PC-3 (cell line): ENCODE data around the gene NAALADL1. TPM values are rescaled to one million over a fixed set of nuclear protein-coding genes. Genes with fewer than 3 reads are reported as not detected.

Experiments
- ATAC-seq: fragments of 200-7000 bp; cut with Tn5 transposase; 2 replicates; pipeline ENCODE4 v1.9.1; 2020; ENCODE audit warnings: mild to moderate bottlenecking, moderate library complexity
- BruUV-seq: library from RNA; stranded (reverse); fragments of 400-500 nt; replicated peaks from 2 replicates; lab custom pipeline; 2021; lab: Mats Ljungman, UMichigan
- CTCF ChIA-PET: fragments of 300-600 bp; sonication (Branson Sonifier 250); formaldehyde crosslinking; loops from one replicate; lab custom pipeline; 2022; ENCODE audit warnings: antibody characterized with exemption; lab: Charles Lee
- POLR2A ChIA-PET: fragments of 300-600 bp; sonication (Branson Sonifier 250); formaldehyde crosslinking; loops from one replicate; lab custom pipeline; 2022; ENCODE audit warnings: antibody characterized with exemption; ENCODE audit not compliant: unreplicated experiment; lab: Charles Lee
- DNase-seq: peaks from one replicate; pipeline ENCODE4 v3.0.0-alpha.2; 2015
- H2AFZ ChIP-seq: fragments of 300-600 bp; sonication (generic); 2 replicates; pipeline ENCODE4 v1.6.0; 2016; ENCODE audit warnings: antibody characterized with exemption, low read length
- H3F3A ChIP-seq: fragments of 300-600 bp; sonication (generic); one replicate; pipeline ENCODE4 v1.6.0; 2017; ENCODE audit warnings: antibody characterized with exemption, low read length, control low read depth, mild to moderate bottlenecking; ENCODE audit not compliant: unreplicated experiment
- H3K27ac ChIP-seq: fragments of 300-600 bp; sonication (generic); 2 replicates; pipeline ENCODE4 v1.5.1; 2016; ENCODE audit warnings: mild to moderate bottlenecking, low read length
- H3K27me3 ChIP-seq: fragments of 300-600 bp; sonication (generic); 2 replicates; pipeline ENCODE4 v1.6.1; 2016; ENCODE audit warnings: low read length, mixed read lengths
- H3K36me3 ChIP-seq: fragments of 300-600 bp; sonication (generic); 2 replicates; pipeline ENCODE4 v1.6.1; 2016; ENCODE audit warnings: low read depth, mixed run types, low read length, mixed read lengths
- H3K4me1 ChIP-seq: fragments of 300-600 bp; sonication (generic); 2 replicates; pipeline ENCODE4 v1.5.1; 2016; ENCODE audit warnings: low read length; ENCODE audit not compliant: insufficient read depth
- H3K4me2 ChIP-seq: fragments of 300-600 bp; sonication (generic); 2 replicates; pipeline ENCODE4 v1.6.0; 2016; ENCODE audit warnings: low read length
- H3K4me3 ChIP-seq: fragments of 300-600 bp; sonication (generic); 2 replicates; pipeline ENCODE4 v1.5.1; 2016; ENCODE audit warnings: mild to moderate bottlenecking, low read length, mixed read lengths
- H3K79me2 ChIP-seq: fragments of 300-600 bp; sonication (generic); 2 replicates; pipeline ENCODE4 v1.6.1; 2017; ENCODE audit warnings: low read length, mixed read lengths
- H3K9ac ChIP-seq: fragments of 300-600 bp; sonication (generic); 2 replicates; pipeline ENCODE4 v1.6.0; 2016; ENCODE audit warnings: mild to moderate bottlenecking, low read length
- H3K9me2 ChIP-seq: fragments of 300-600 bp; sonication (generic); replicated peaks from 2 replicates; pipeline ENCODE4 v1.6.1; 2016; ENCODE audit warnings: mixed run types, low read length, mixed read lengths
- H3K9me3 ChIP-seq: fragments of 300-600 bp; sonication (generic); 2 replicates; pipeline ENCODE4 v1.6.1; 2016; ENCODE audit warnings: low read length, mixed read lengths
- H4K20me1 ChIP-seq: fragments of 300-600 bp; sonication (generic); 2 replicates; pipeline ENCODE4 v1.6.1; 2016; ENCODE audit warnings: low read length, mixed read lengths
- EZH2 ChIP-seq: fragments of 300-600 bp; sonication (generic); IDR thresholded peaks from one replicate; pipeline ENCODE4 v1.6.1; 2017; ENCODE audit warnings: antibody characterized with exemption, mild to moderate bottlenecking, low read length; ENCODE audit not compliant: unreplicated experiment
- EZH2phosphoT487 ChIP-seq: fragments of 300-600 bp; sonication (generic); IDR thresholded peaks from 2 replicates; pipeline ENCODE4 v1.6.1; 2018; ENCODE audit warnings: mild to moderate bottlenecking, antibody characterized with exemption, low read length, borderline replicate concordance
- intact Hi-C: fragments of 100-400 bp; cut with micrococcal nuclease; formaldehyde crosslinking; loops from 2 replicates; pipeline ENCODE4 v1.9.0; 2023
- total RNA-seq: library from RNA; depleted of rRNA; stranded (reverse); fragments of >200 nt; gene quantifications from 2 replicates; pipeline ENCODE4 v1.2.3, GENCODE V29; 2014
- TF ChIP-seq, protein P1 (sequence below): fragments of 300-600 bp; sonication (generic); conservative IDR thresholded peaks from 2 replicates; pipeline ENCODE4 v1.5.1; 2017; ENCODE audit warnings: antibody characterized with exemption, low read depth, mild to moderate bottlenecking, low read length

The NAALADL1 gene
- total RNA-seq, 1 experiment from 2014 or later: 0.47 TPM

DNA sequence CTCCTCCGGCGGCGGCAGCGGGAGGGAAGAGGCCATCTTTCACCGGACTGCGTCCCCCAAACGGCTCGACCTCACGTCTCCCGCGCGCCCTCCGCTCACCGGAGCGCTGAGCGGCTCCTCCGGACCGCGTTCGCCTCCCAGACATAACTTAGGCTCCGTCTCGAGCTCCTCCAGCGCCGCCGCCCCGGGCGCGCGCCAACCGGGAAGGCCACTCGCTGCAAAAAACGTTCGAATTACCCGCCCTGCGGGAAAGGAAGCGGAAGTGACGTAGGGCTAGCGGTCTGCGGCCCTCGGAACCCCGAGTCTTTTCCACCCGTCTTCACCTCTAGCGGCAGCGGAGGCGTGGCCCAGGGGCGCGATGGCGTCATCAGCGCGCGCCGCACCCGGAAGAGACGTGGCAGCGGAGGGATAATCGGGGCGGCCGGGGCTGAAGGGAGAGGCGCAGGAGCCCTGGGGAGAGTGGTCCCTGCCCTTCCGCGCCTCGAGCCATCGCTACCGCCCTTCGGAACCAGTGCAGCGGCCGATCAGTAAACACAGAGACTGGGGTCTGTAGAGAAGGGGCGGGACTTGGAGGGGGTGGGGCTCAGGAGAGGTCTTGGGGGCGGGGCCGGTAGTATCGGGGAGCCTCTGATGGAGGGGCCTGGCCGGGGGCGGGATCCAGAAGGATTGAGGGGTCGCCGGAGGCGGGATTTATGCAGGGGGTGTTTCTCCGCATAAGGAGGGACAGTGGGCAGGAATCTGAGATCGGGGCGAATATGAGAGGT lies 25.7 kb upstream of the NAALADL1 start, which contains the start of the genes CDCA5 and ZFPL1:
Gene CDCA5, minus strand, starts transcription at position 207 of the 764 bp plus-strand sequence. Its CDS starts 62 bp downstream, at position 145.
Gene ZFPL1, plus strand, starts transcription at position 389 of the 764 bp plus-strand sequence. CDS start 477 bp downstream, outside the sequence.
- TF ChIP-seq EZH2 (no peak), EZH2phosphoT487 (no peak)
- TF ChIP-seq, protein P1, sequence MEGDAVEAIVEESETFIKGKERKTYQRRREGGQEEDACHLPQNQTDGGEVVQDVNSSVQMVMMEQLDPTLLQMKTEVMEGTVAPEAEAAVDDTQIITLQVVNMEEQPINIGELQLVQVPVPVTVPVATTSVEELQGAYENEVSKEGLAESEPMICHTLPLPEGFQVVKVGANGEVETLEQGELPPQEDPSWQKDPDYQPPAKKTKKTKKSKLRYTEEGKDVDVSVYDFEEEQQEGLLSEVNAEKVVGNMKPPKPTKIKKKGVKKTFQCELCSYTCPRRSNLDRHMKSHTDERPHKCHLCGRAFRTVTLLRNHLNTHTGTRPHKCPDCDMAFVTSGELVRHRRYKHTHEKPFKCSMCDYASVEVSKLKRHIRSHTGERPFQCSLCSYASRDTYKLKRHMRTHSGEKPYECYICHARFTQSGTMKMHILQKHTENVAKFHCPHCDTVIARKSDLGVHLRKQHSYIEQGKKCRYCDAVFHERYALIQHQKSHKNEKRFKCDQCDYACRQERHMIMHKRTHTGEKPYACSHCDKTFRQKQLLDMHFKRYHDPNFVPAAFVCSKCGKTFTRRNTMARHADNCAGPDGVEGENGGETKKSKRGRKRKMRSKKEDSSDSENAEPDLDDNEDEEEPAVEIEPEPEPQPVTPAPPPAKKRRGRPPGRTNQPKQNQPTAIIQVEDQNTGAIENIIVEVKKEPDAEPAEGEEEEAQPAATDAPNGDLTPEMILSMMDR: no peak
- H4K20me1 ChIP-seq: no peaks in the 10 kb centered on the region
- ChIA-PET CTCF (no interaction called here), POLR2A (no interaction called here)
- ATAC-seq: peak; percentile 92
- BruUV-seq: no TSS peak
- intact Hi-C loops: loop anchor here (2.0 kb wide), 2 partner anchors 41 to 167 kb away; partner anchors contain the start of gene ATG2A
- H2AFZ ChIP-seq: peak within 1 kb of the TSS; percentile 82
- H3F3A ChIP-seq: no peaks in the 10 kb centered on the region
- H3K4me1 ChIP-seq: peaks cover 21% of the 10 kb centered on the region
- H3K27me3 ChIP-seq: no peaks in the 10 kb centered on the region
- peak; percentile 98 for DNase-seq
- no peaks in the 10 kb centered on the region for H3K9me3 ChIP-seq
- H3K79me2 ChIP-seq: peaks cover 63% of the 10 kb centered on the region
- H3K27ac ChIP-seq: peak within 1 kb of the TSS; percentile 63
- peaks cover 35% of the 10 kb centered on the region for H3K36me3 ChIP-seq
- H3K4me3 ChIP-seq: peak within 1 kb of the TSS; percentile 89
- H3K4me2 ChIP-seq: peak within 1 kb of the TSS; percentile 91
- H3K9ac ChIP-seq: peak within 1 kb of the TSS; percentile 96
- no peaks in the 10 kb centered on the region for H3K9me2 ChIP-seq

DNA sequence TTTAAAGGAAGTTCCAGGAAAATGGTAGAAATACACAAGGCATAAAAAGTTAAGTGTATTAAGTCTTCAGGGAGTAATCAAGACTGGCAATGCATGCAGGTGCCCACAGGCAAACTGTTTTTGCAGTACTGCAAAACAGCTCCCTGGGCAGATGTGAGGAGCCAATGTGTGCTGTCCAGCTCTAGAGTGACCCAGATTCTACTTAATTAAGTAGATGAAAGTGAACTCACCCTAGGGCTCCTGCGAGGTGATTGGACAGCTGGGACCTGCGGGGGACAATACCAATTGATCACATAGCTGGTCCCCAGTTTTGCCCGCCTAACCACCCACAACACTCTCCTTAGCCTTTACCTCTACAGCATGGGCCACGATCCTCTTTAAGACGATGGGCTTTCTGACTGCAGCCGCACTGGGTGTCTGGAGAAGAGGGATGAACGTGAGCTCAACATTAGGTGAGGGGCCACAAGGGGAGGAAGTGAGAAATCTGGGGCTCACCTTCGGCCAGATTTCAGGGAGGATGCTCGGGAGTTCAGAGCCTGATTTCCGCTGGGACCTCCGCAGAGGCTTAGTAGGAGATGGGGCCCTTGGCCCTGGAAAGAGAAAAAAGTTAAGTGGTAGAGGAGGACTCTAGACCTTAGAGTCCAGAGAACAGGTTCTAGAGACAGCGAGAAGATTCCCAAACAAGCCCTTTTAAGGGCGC lies 24.9 kb upstream of the NAALADL1 start:
- peak overlapping the region; percentile 91 for H3K4me2 ChIP-seq
- no peaks in the 10 kb centered on the region for H3K27me3 ChIP-seq
- H4K20me1 ChIP-seq: no peaks in the 10 kb centered on the region
- no peaks in the 10 kb centered on the region for H3K9me3 ChIP-seq
- ATAC-seq (peak; percentile 2; the same call in 1 of the 2 replicates), DNase-seq (no peak)
- peak overlapping the region; percentile 89 for H3K4me3 ChIP-seq
- BruUV-seq: TSS peak; percentile 63
- no peak for TF ChIP-seq EZH2phosphoT487
- no peak for TF ChIP-seq EZH2
- peaks cover 21% of the 10 kb centered on the region for H3K4me1 ChIP-seq
- H3K9me2 ChIP-seq: no peaks in the 10 kb centered on the region
- peaks cover 71% of the 10 kb centered on the region for H3K79me2 ChIP-seq
- H3F3A ChIP-seq: no peaks in the 10 kb centered on the region
- intact Hi-C loops: no loop called here
- peaks cover 43% of the 10 kb centered on the region for H3K36me3 ChIP-seq
- ChIA-PET POLR2A (interaction anchor here (0.6 kb wide), 1 partner anchor 39 kb away, joined by 3 read pairs; the partner anchor contains the start of gene FAU), CTCF (interaction anchor here (0.6 kb wide), 1 partner anchor 239 kb away, joined by 3 read pairs; no protein-coding TSS in a partner anchor)
- H2AFZ ChIP-seq: peak overlapping the region; percentile 82
- H3K27ac ChIP-seq: peak overlapping the region; percentile 63
- H3K9ac ChIP-seq: peak overlapping the region; percentile 96

DNA sequence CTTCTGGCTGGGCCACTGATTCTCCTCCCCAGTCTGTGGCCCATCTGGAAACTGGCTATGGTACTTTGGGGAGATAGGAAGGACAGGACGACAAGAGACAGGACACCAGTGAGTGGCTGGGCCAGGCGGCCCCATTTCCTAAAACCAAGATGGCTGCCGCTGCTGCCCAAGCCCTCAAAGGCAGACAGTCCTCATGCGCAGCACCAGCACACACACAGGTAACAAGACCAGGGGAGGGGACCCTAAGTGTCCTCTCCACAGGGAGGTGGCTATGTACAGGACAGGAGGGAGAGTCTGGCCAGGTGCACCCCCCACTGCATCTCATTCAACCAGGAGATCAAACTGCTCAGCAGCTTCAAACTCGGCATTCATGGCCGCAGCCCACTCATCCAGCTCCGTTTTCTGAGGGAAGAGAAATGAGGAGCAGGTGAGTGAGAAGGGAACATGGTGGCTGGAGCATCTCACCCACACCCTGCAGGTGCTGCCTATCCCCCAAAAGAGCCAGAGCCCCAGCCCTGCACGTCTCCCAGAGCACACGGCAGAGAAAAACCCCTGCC lies 20.5 kb upstream of the NAALADL1 start:
- POLR2A ChIA-PET: interaction anchor here (0.6 kb wide), 1 partner anchor 43 kb away, joined by 3 read pairs; the partner anchor contains the start of genes FAU and MRPL49
- Histone ChIP-seq H3K9me3 (no peaks in the 10 kb centered on the region), H3K9ac (no peak overlapping the region), H2AFZ (no peak overlapping the region), H3K4me1 (peaks cover 12% of the 10 kb centered on the region), H3K36me3 (peaks cover 41% of the 10 kb centered on the region), H4K20me1 (no peaks in the 10 kb centered on the region), H3K9me2 (no peaks in the 10 kb centered on the region), H3K27ac (no peak overlapping the region), H3K27me3 (no peaks in the 10 kb centered on the region), H3K4me3 (no peak overlapping the region), H3K4me2 (no peak overlapping the region), H3F3A (no peaks in the 10 kb centered on the region), H3K79me2 (peaks cover 64% of the 10 kb centered on the region)
- CTCF ChIA-PET: no interaction called here
- no peak for ATAC-seq
- no TSS peak for BruUV-seq
- TF ChIP-seq EZH2phosphoT487 (no peak), EZH2 (no peak)
- TF ChIP-seq, protein P1: no peak
- intact Hi-C loops: loop anchor here (1.0 to 5.0 kb wide), 2 partner anchors 52 to 67 kb away; partner anchors contain the start of genes ARL2 and SNX15
- DNase-seq: no peak
